HEK293T (cell line): ENCODE measurements around the gene SHOC1.
"Not testable (repeated sequence)": the region's sequence is repeated elsewhere in the genome, so short reads cannot be mapped to it uniquely, and the experiment has no call there.

Experiments
- CTCF ChIA-PET: fragments of 350-600 bp; formaldehyde crosslinking; extraction: SDS; loops from one replicate; lab custom pipeline; 2021; ENCODE audit warnings: antibody characterized with exemption, inconsistent platforms; lab: Yijun Ruan, JAX
- POLR2A ChIA-PET: fragments of 350-600 bp; formaldehyde crosslinking; extraction: SDS; loops from one replicate; lab custom pipeline; 2020; ENCODE audit warnings: antibody characterized with exemption, inconsistent platforms; lab: Yijun Ruan, JAX
- DNase-seq: peaks from one replicate; pipeline ENCODE4 v3.0.0; 2012; ENCODE audit warnings: mixed read lengths; ENCODE audit errors: extremely low spot score
- ARNT ChIP-seq: fragments of 450-650 bp; IDR thresholded peaks from 2 replicates; pipeline ENCODE4 v1.6.1; 2017; ENCODE audit warnings: mild to moderate bottlenecking
- BHLHE40 ChIP-seq: fragments of 450-650 bp; IDR thresholded peaks from 2 replicates; pipeline ENCODE4 v1.6.1; 2016; ENCODE audit warnings: mild to moderate bottlenecking, moderate library complexity, borderline replicate concordance
- CTBP1 ChIP-seq: fragments of 450-650 bp; IDR thresholded peaks from 2 replicates; pipeline ENCODE4 v1.6.1; 2016; ENCODE audit warnings: borderline replicate concordance
- ELF4 ChIP-seq: fragments of 450-650 bp; IDR thresholded peaks from 2 replicates; pipeline ENCODE4 v1.6.1; 2017; ENCODE audit warnings: antibody characterized with exemption
- FOXA1 ChIP-seq: fragments of 450-650 bp; IDR thresholded peaks from 2 replicates; pipeline ENCODE4 v1.6.1; 2016; ENCODE audit warnings: mild to moderate bottlenecking
- FOXK2 ChIP-seq: fragments of 450-650 bp; IDR thresholded peaks from 2 replicates; pipeline ENCODE4 v1.6.1; 2016; ENCODE audit warnings: mild to moderate bottlenecking
- FOXM1 ChIP-seq: fragments of 450-650 bp; IDR thresholded peaks from 2 replicates; pipeline ENCODE4 v1.6.1; 2017; ENCODE audit warnings: mild to moderate bottlenecking, borderline replicate concordance
- HDGF ChIP-seq: fragments of 450-650 bp; IDR thresholded peaks from 2 replicates; pipeline ENCODE4 v1.6.1; 2017; ENCODE audit warnings: antibody characterized with exemption, borderline replicate concordance
- L3MBTL2 ChIP-seq: fragments of 450-650 bp; conservative IDR thresholded peaks from 2 replicates; pipeline ENCODE4 v1.6.1; 2016; ENCODE audit warnings: mild to moderate bottlenecking
- LEF1 ChIP-seq: fragments of 450-650 bp; IDR thresholded peaks from 2 replicates; pipeline ENCODE4 v1.6.1; 2017; ENCODE audit warnings: mild to moderate bottlenecking, borderline replicate concordance
- NFRKB ChIP-seq: fragments of 450-650 bp; IDR thresholded peaks from 2 replicates; pipeline ENCODE4 v1.6.1; 2016; ENCODE audit warnings: mild to moderate bottlenecking, moderate library complexity
- PKNOX1 ChIP-seq: fragments of 450-650 bp; IDR thresholded peaks from 2 replicates; pipeline ENCODE4 v1.6.1; 2016
- SP1 ChIP-seq: fragments of 450-650 bp; IDR thresholded peaks from 2 replicates; pipeline ENCODE4 v1.6.1; 2017
- SUZ12 ChIP-seq: fragments of 450-650 bp; IDR thresholded peaks from 2 replicates; pipeline ENCODE4 v1.6.1; 2016; ENCODE audit warnings: mild to moderate bottlenecking
- TARDBP ChIP-seq: fragments of 450-650 bp; IDR thresholded peaks from 2 replicates; pipeline ENCODE4 v1.6.1; 2016
- ZNF384 ChIP-seq: fragments of 450-650 bp; IDR thresholded peaks from 2 replicates; pipeline ENCODE4 v1.6.1; 2016

The SHOC1 gene

GRCh38 chr9:111799915-111800526, 5.3 kb upstream of the SHOC1 start:
- no peak for DNase-seq
- ChIA-PET CTCF (interaction anchor here (0.6 kb wide), 1 partner anchor 274 kb away, joined by 5 read pairs; no protein-coding TSS in a partner anchor), POLR2A (no interaction called here)
- TF ChIP-seq FOXM1 (no peak), ZNF384 (no peak), NFRKB (no peak), ELF4 (no peak), L3MBTL2 (no peak), TARDBP (no peak), BHLHE40 (no peak), ARNT (no peak), SUZ12 (no peak), PKNOX1 (no peak), FOXA1 (no peak), SP1 (no peak)

GRCh38 chr9:111799506-111799905, 4.8 kb upstream of the SHOC1 start:
- ChIA-PET POLR2A (no interaction called here), CTCF (interaction anchor here (0.6 kb wide), 1 partner anchor 275 kb away, joined by 5 read pairs; no protein-coding TSS in a partner anchor)
- TF ChIP-seq ZNF384: no peak
- no peak for TF ChIP-seq L3MBTL2
- no peak for TF ChIP-seq CTBP1
- TF ChIP-seq FOXK2: no peak
- no peak for TF ChIP-seq ELF4
- no peak for TF ChIP-seq BHLHE40
- no peak for TF ChIP-seq ARNT
- TF ChIP-seq TARDBP: no peak
- no peak for TF ChIP-seq LEF1
- no peak for TF ChIP-seq FOXM1
- TF ChIP-seq NFRKB: no peak
- no peak for DNase-seq

- ChIA-PET CTCF (no interaction called here), POLR2A (no interaction called here)
- DNase-seq: no peak
- TF ChIP-seq ZNF384 (no peak), FOXM1 (no peak)
Measured at GRCh38 chr9:111798786-111799185, 4.0 kb upstream of the SHOC1 start.

GRCh38 chr9:111795557-111795839, 761 bp upstream of the SHOC1 start:
- no peak for DNase-seq
- POLR2A ChIA-PET: no interaction called here
- CTCF ChIA-PET: no interaction called here

GRCh38 chr9:111791821-111792220, 2.9 kb downstream of the SHOC1 start:
- POLR2A ChIA-PET, DNase-seq, CTCF ChIA-PET: not testable (repeated sequence)

More at GRCh38 chr9:111795557-111795839, 761 bp upstream of the SHOC1 start:
- no peak for TF ChIP-seq TARDBP
- no peak for TF ChIP-seq CTBP1
- no peak for TF ChIP-seq NFRKB
- no peak for TF ChIP-seq PKNOX1
- TF ChIP-seq FOXA1: no peak
- no peak for TF ChIP-seq ELF4
- TF ChIP-seq SUZ12: no peak
- no peak for TF ChIP-seq ARNT
- TF ChIP-seq HDGF: no peak
- TF ChIP-seq BHLHE40: no peak
- TF ChIP-seq ZNF384: no peak
- TF ChIP-seq FOXM1: no peak
- no peak for TF ChIP-seq SP1
- TF ChIP-seq L3MBTL2: no peak
- TF ChIP-seq FOXK2: no peak
- no peak for TF ChIP-seq LEF1

- DNase-seq: no peak
- CTCF ChIA-PET: no interaction called here
Measured at GRCh38 chr9:111789881-111790280, 4.9 kb downstream of the SHOC1 start.

More at GRCh38 chr9:111789881-111790280, 4.9 kb downstream of the SHOC1 start:
- TF ChIP-seq L3MBTL2 (no peak), SP1 (no peak), FOXA1 (no peak), FOXM1 (no peak), SUZ12 (no peak), TARDBP (no peak), HDGF (no peak), CTBP1 (no peak), LEF1 (no peak), BHLHE40 (no peak), FOXK2 (no peak), NFRKB (no peak), ELF4 (no peak), PKNOX1 (no peak), ZNF384 (no peak), ARNT (no peak)
- POLR2A ChIA-PET: no interaction called here
